Body of pancreas (tissue), 4 donors: ENCODE measurements around the gene AAGAB. TPM values are rescaled to one million over a fixed set of nuclear protein-coding genes. Genes with fewer than 3 reads are reported as not detected.
A peak's percentile ranks its signal among the peaks of the same experiment; 100 is the strongest.

Experiments
- ATAC-seq: fragments of 150-250 bp; one replicate; pipeline ENCODE4 v1.9.1; 2016
- DNase-seq, 4 donors: peaks; one replicate each; pipeline ENCODE4 v3.0.0-alpha.2; 2019
- H3K27ac ChIP-seq, 4 donors: fragments of 200-600 bp; sonication (generic); 1 replicate in 3 of 4; 2 replicates in 1 of 4; pipeline versions ENCODE4 v1.5.1 to v1.6.1; 2016 to 2019; ENCODE audit warnings: mild to moderate bottlenecking in 1 of 4, mixed read lengths in 1 of 4, moderate library complexity in 1 of 4
- H3K27me3 ChIP-seq, 2 donors: fragments of 200-600 bp; sonication (generic); one replicate each; pipeline ENCODE4 v1.6.0; 2016; ENCODE audit warnings: mild to moderate bottlenecking in 1 of 2
- H3K36me3 ChIP-seq, 2 donors: fragments of 200-600 bp; sonication (generic); replicated peaks in 1 of 2; 2 replicates each; pipeline ENCODE4 v1.5.1; 2016; ENCODE audit warnings: low read depth in 2 of 2; ENCODE audit not compliant: insufficient read depth in 1 of 2
- H3K4me1 ChIP-seq: fragments of 200-600 bp; sonication (generic); one replicate; pipeline ENCODE4 v1.6.0; 2016
- H3K4me3 ChIP-seq, 2 donors: fragments of 200-600 bp; sonication (generic); 1 replicate in 1 of 2; 2 replicates in 1 of 2; pipeline ENCODE4 v1.5.1; 2016 to 2019
- H3K9me3 ChIP-seq, 3 donors: fragments of 200-600 bp; sonication (generic); 1 replicate in 2 of 3; 2 replicates in 1 of 3; pipeline ENCODE4 v1.5.1; 2016
- POLR2A ChIP-seq, 3 donors: fragments of 450-650 bp; IDR thresholded peaks; one replicate each; pipeline ENCODE4 v1.6.1; 2016; ENCODE audit warnings: antibody characterized with exemption in 3 of 3, mild to moderate bottlenecking in 2 of 3
- WGBS, 2 donors: methylation state at CpG; one replicate each; pipeline ENCODE4 v1.1.5; 2017; 5-methylcytosine and 5-hydroxymethylcytosine counted together
- intact Hi-C: fragments of 100-400 bp; cut with DNase I; formaldehyde crosslinking; loops from one replicate; pipeline ENCODE4 v1.15.1; 2023
- total RNA-seq, 2 donors: library from RNA; depleted of rRNA; stranded (reverse); fragments of >200 nt; gene quantifications; one replicate each; pipeline ENCODE4 v1.1.0, GENCODE V29; 2016
- TF ChIP-seq, protein P1 (sequence below), 7 experiments: fragments of 450-650 bp in 4 of 7; fragments of 200-600 bp in 3 of 7; sonication (generic) in 3 of 7; IDR thresholded peaks; one replicate each; pipeline ENCODE4 v1.5.1; 2016 to 2019; ENCODE audit warnings: antibody characterized with exemption in 7 of 7

Gene AAGAB, protein sequence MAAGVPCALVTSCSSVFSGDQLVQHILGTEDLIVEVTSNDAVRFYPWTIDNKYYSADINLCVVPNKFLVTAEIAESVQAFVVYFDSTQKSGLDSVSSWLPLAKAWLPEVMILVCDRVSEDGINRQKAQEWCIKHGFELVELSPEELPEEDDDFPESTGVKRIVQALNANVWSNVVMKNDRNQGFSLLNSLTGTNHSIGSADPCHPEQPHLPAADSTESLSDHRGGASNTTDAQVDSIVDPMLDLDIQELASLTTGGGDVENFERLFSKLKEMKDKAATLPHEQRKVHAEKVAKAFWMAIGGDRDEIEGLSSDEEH
- total RNA-seq: 10 to 100 TPM; 12.5 to 13.5 TPM

DNA sequence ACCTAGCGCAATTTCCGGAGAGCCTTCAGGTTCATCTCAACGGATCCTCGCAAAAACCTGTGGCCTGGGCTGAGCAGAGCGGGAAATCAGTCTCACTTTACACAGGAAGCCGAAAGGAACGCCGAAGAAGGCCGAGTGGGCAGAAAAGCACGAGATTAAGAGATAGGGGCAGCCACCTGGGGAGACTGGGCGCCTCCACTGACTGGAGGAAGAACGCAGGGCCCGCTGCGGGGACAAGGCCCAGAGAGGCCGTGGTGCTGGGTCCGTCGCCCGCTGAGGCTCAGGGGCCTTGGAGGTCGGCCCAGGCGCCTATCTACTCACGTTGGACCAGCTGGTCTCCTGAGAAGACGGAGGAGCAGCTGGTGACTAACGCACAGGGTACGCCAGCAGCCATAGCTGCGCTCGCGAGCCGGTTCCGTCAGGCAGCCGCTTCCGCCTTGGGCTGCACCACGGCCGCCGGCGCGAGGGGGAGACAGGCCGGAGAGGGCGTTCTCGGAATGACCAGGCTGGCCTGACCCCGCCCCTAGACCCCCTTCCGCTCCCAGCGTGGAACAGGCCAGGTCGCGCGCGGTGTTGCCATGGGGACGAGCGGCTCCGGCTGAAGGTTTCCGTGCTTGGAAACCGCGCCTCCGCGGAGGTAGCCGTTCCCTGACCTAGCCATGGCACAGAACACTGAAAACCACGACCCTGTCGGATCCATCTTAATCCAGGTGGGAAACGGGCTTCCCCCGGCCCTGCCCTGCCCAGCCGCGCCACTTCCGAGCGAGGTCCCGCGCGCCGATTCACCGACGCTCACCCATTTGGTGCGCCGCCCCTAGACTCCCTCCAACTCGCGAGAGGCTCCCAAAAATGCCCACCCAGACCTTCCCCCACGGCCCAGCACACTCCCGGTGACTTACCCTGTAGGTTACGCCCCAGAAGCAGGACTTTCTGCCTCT lies at the start of gene AAGAB, which contains the start of gene IQCH:
Gene AAGAB, minus strand, starts transcription at position 424 of the 938 bp plus-strand sequence. Its CDS starts 30 bp downstream, at position 394.
Gene IQCH, plus strand, starts transcription at position 549 of the 938 bp plus-strand sequence. Its CDS starts 111 bp downstream, at position 660.
- peaks cover 15% of the 10 kb centered on the region for H3K4me1 ChIP-seq

DNA sequence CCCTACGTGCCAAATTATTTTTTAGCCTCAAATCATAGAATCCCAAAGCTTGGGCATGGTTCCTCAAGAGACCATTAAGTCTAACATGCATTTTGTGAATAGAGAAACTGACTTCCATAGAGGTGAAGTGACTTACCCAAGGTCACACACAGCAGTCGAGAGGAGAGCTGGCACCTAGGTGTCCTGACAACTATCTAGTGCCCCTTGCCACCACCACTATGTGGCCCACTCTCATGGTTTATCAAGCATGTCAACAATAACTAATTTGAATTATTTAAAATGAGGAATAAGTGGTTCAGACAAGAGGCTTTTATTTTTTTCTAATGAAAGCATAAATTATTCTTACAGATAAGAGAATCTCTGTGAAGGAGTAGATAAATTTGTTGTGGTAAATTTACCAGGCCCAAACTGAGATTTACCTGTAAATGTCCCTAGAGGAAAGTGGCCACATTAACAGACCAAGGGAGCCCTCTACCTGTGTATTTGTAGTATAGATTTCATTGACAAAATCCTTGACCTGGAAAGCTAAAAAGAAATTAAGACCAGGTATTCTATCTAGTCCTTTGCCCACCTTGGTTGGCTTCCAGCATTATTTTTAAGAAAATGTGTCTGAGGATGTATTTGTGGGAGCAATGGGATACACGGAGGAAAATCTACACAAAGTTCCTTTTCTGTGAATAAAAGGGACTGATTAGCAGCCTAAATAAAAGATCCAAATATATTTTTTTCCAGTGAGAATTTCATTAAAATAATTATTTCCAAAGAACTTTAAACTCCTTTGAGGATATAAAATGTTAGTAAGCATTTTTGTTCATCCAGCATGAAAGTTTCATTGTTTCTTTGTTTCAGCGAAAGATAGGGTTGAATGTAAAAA lies 49.3 kb upstream of the AAGAB start:
- no peak for TF ChIP-seq POLR2A (IDR thresholded peaks at IDR 0.05)
- TF ChIP-seq, protein P1, sequence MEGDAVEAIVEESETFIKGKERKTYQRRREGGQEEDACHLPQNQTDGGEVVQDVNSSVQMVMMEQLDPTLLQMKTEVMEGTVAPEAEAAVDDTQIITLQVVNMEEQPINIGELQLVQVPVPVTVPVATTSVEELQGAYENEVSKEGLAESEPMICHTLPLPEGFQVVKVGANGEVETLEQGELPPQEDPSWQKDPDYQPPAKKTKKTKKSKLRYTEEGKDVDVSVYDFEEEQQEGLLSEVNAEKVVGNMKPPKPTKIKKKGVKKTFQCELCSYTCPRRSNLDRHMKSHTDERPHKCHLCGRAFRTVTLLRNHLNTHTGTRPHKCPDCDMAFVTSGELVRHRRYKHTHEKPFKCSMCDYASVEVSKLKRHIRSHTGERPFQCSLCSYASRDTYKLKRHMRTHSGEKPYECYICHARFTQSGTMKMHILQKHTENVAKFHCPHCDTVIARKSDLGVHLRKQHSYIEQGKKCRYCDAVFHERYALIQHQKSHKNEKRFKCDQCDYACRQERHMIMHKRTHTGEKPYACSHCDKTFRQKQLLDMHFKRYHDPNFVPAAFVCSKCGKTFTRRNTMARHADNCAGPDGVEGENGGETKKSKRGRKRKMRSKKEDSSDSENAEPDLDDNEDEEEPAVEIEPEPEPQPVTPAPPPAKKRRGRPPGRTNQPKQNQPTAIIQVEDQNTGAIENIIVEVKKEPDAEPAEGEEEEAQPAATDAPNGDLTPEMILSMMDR (IDR thresholded peaks at IDR 0.05): peak; percentile 6 to 78 (median 61)
- intact Hi-C loops: no loop called here
- peak; percentile 18 to 49 (median 22) for DNase-seq
- H3K27ac ChIP-seq: no peak overlapping the region
- H3K36me3 ChIP-seq: no peaks in the 10 kb centered on the region
- 47% methylated on average over 4 of the region's 4 CpGs for WGBS, 2 donors
- H3K9me3 ChIP-seq: no peaks in the 10 kb centered on the region
- no peak overlapping the region for H3K4me3 ChIP-seq
- H3K27me3 ChIP-seq: no peaks in the 10 kb centered on the region
- H3K4me1 ChIP-seq: no peaks in the 10 kb centered on the region
- ATAC-seq: peak; percentile 71

More for the DNA sequence above, at the start of gene AAGAB, which contains the start of gene IQCH:
- H3K27ac ChIP-seq: peak within 1 kb of the TSS; percentile 84 to 96 (median 87)
- ATAC-seq (peak; percentile 100), DNase-seq (peak; percentile 98 to 99 (median 98))
- WGBS, 2 donors: 0 to 1% methylated on average over 33 to 76 of the region's 76 CpGs
- TF ChIP-seq, protein P1 (IDR thresholded peaks at IDR 0.05): peak in 2 of 7 experiments; percentile 2 to 25
- peak; percentile 84 to 95 (median 90) for TF ChIP-seq POLR2A (IDR thresholded peaks at IDR 0.05)
- H3K9me3 ChIP-seq: no peaks in the 10 kb centered on the region
- H3K4me3 ChIP-seq: peak within 1 kb of the TSS; percentile 97 to 99
- no peaks in the 10 kb centered on the region for H3K36me3 ChIP-seq
- intact Hi-C loops: no loop called here
- H3K27me3 ChIP-seq: no peaks in the 10 kb centered on the region

DNA sequence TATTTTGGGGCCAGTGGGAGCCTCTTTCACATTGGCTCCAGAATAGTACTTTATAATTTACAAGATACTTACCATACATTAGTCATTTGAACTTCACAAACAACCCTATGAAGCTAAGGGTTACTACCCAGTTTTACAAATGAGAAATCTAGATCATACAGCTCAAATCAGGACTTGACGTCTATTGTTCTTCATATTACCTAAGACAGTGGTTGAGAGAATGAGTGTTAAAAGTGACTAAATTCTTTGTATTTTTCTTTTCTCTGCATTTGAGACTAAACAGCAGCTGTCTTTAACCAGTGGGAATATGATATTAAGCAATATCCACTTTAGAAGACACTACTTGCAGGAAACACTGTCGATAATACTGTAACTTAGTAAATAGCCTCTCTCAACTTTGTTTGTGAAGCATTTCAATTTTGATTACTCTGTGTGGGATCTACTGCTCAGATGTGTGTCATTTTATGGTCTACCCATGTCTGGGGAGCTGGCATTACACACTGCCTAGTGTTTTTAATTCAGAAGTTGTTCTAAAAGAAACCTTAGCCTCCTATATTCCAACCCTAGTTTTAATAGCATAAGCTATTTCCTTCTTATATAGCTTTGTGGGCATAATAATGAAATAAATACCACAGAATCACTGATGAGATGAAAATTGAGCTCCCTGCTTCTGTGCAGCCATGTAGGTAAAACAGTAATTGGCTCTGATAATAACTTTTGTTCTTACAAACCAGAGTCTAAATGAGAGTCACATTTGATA lies 46.0 kb upstream of the AAGAB start:
- no peak overlapping the region for H3K27ac ChIP-seq
- no peak for DNase-seq
- no peak for ATAC-seq
- no peaks in the 10 kb centered on the region for H3K4me1 ChIP-seq
- WGBS, 2 donors: 74 to 76% methylated on average over 2 of the region's 2 CpGs
- H3K27me3 ChIP-seq: no peaks in the 10 kb centered on the region
- no peak overlapping the region for H3K4me3 ChIP-seq
- H3K9me3 ChIP-seq: no peaks in the 10 kb centered on the region
- no peaks in the 10 kb centered on the region for H3K36me3 ChIP-seq
- TF ChIP-seq, protein P1 (IDR thresholded peaks at IDR 0.05): no peak
- TF ChIP-seq POLR2A (IDR thresholded peaks at IDR 0.05): no peak
- intact Hi-C loops: no loop called here

DNA sequence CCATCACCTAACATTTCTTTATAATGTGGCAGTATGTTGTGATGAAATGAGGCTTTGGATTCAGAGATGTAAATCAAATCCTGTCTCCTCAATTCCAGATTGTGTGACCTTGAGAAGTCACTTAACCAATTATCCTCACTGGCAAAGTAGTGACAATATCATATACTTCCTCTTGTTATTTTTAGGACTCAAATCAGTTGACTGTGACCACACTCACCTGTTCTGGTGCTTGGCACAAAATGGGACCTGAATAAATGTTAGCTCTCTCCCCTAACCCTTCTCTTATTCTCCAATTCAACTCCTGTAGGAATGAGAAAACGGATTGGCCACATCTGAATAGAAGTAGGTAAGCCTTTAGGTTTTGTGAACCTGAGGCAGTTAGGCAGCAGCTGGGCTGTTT lies 42.2 kb upstream of the AAGAB start:
- intact Hi-C loops: no loop called here
- Histone ChIP-seq H3K27me3 (no peaks in the 10 kb centered on the region), H3K9me3 (no peaks in the 10 kb centered on the region), H3K4me3 (no peak overlapping the region), H3K4me1 (no peaks in the 10 kb centered on the region), H3K36me3 (no peaks in the 10 kb centered on the region), H3K27ac (no peak overlapping the region)
- TF ChIP-seq, protein P1 (IDR thresholded peaks at IDR 0.05): no peak
- no peak for TF ChIP-seq POLR2A (IDR thresholded peaks at IDR 0.05)
- DNase-seq: no peak
- no peak for ATAC-seq
- WGBS, 2 donors: 59 to 91% methylated on average over 1 of the region's 1 CpG
